HepG2 (cell line): ENCODE results near the gene OST4. TPM values are rescaled to one million over a fixed set of nuclear protein-coding genes. Genes with fewer than 3 reads are reported as not detected.

Experiments
- CENPT ChIP-seq: sonication (generic); formaldehyde crosslinking; IDR thresholded peaks from 2 replicates; pipeline ENCODE4 v1.8.0; 2022; ENCODE audit warnings: low read depth, mild to moderate bottlenecking, moderate library complexity, missing genetic modification reagents
- FOSL2 ChIP-seq: sonication (generic); formaldehyde crosslinking; IDR thresholded peaks from 2 replicates; pipeline ENCODE4 v1.4.0; 2020; ENCODE audit warnings: missing genetic modification reagents
- FOXK2 ChIP-seq: fragments of 450-650 bp; IDR thresholded peaks from 2 replicates; pipeline ENCODE4 v1.6.1; 2016
- GABPB1 ChIP-seq: IDR thresholded peaks from 2 replicates; pipeline ENCODE4 v1.6.1; 2016; ENCODE audit warnings: mild to moderate bottlenecking, missing genetic modification reagents, moderate library complexity, missing compliant biosample characterization
- GLI4 ChIP-seq: sonication (generic); formaldehyde crosslinking; IDR thresholded peaks from 2 replicates; pipeline ENCODE4 v1.5.1; 2020; ENCODE audit warnings: missing genetic modification reagents, mild to moderate bottlenecking, moderate library complexity, borderline replicate concordance
- HNRNPK ChIP-seq: fragments of 200-400 bp; formaldehyde crosslinking; IDR thresholded peaks from 2 replicates; pipeline ENCODE4 v1.6.1; 2018; ENCODE audit warnings: low read length, low read depth, moderate library complexity, mild to moderate bottlenecking; ENCODE audit not compliant: poor library complexity, severe bottlenecking
- HNRNPUL1 ChIP-seq: fragments of 200-400 bp; formaldehyde crosslinking; IDR thresholded peaks from 2 replicates; pipeline ENCODE4 v1.6.1; 2017; ENCODE audit warnings: low read depth, mild to moderate bottlenecking, low read length, moderate library complexity
- ISL2 ChIP-seq: sonication (generic); formaldehyde crosslinking; IDR thresholded peaks from 2 replicates; pipeline ENCODE4 v1.5.0; 2020; ENCODE audit warnings: missing genetic modification reagents
- KLF9 ChIP-seq: IDR thresholded peaks from 2 replicates; pipeline ENCODE4 v1.6.1; 2016; ENCODE audit warnings: low read depth
- MBNL3 ChIP-seq: fragments of 250-450 bp; sonication (Bioruptor Pico); conservative IDR thresholded peaks from 2 replicates; pipeline ENCODE4 v1.8.0; 2022; ENCODE audit warnings: mild to moderate bottlenecking, inconsistent platforms
- NFRKB ChIP-seq: fragments of 450-650 bp; IDR thresholded peaks from 2 replicates; pipeline ENCODE4 v1.6.1; 2017
- SETDB1 ChIP-seq: sonication (generic); formaldehyde crosslinking; IDR thresholded peaks from 2 replicates; pipeline ENCODE4 v1.5.1; 2020; ENCODE audit warnings: missing genetic modification reagents, mild to moderate bottlenecking, borderline replicate concordance
- SMAD1 ChIP-seq: sonication (generic); formaldehyde crosslinking; IDR thresholded peaks from 2 replicates; pipeline ENCODE4 v1.4.0; 2020; ENCODE audit warnings: missing genetic modification reagents, low read depth, mild to moderate bottlenecking, borderline replicate concordance
- YY1 ChIP-seq: IDR thresholded peaks from 2 replicates; pipeline ENCODE4 v1.6.1; 2011; ENCODE audit warnings: low read length, low read depth, moderate library complexity, mild to moderate bottlenecking; ENCODE audit not compliant: insufficient read depth, insufficient replicate concordance
- ZFAT ChIP-seq: sonication (generic); formaldehyde crosslinking; conservative IDR thresholded peaks from 2 replicates; pipeline ENCODE4 v1.8.1; 2023; ENCODE audit warnings: missing genetic modification reagents, inconsistent platforms
- ZFX ChIP-seq: sonication (generic); formaldehyde crosslinking; IDR thresholded peaks from 2 replicates; pipeline ENCODE4 v1.4.0; 2020; ENCODE audit warnings: mild to moderate bottlenecking, low read depth, missing genetic modification reagents, moderate library complexity
- ZNF205 ChIP-seq: IDR thresholded peaks from 2 replicates; pipeline ENCODE4 v1.6.1; 2018; ENCODE audit warnings: missing biosample characterization, missing genetic modification reagents
- ZNF234 ChIP-seq: sonication (generic); formaldehyde crosslinking; conservative IDR thresholded peaks from 2 replicates; pipeline ENCODE4 v1.5.1; 2020; ENCODE audit warnings: mild to moderate bottlenecking, missing genetic modification reagents
- ZNF44 ChIP-seq: sonication (generic); formaldehyde crosslinking; IDR thresholded peaks from 2 replicates; pipeline ENCODE4 v1.5.1; 2020; ENCODE audit warnings: mild to moderate bottlenecking, missing genetic modification reagents
- ZNF563 ChIP-seq: sonication (generic); formaldehyde crosslinking; IDR thresholded peaks from 2 replicates; pipeline ENCODE4 v1.8.0; 2022; ENCODE audit warnings: mild to moderate bottlenecking, moderate library complexity, missing genetic modification reagents
- ZNF792 ChIP-seq: IDR thresholded peaks from 2 replicates; pipeline ENCODE4 v1.6.1; 2016
- polyA plus RNA-seq, 8 experiments: library from polyadenylated mRNA; depleted of rRNA in 3 of 8; stranded (reverse) in 7 of 8; unstranded in 1 of 8; fragments of >200 nt; fragmentation: Illumina TruSeq in 4 of 8; extraction: Trizol in 4 of 8; gene quantifications; 2 replicates each; pipeline versions ENCODE4 v1.2.1 to v1.2.3, GENCODE V29; 2011 to 2016; ENCODE audit warnings: low read depth in 4 of 8, missing spikeins in 1 of 8, mixed read lengths in 1 of 8; ENCODE audit not compliant: insufficient read depth in 1 of 8
- total RNA-seq, 5 experiments: library from RNA; depleted of rRNA; stranded (reverse); fragments of >200 nt; fragmentation: Illumina TruSeq; extraction: Trizol; gene quantifications; 2 replicates each; pipeline ENCODE4 v1.2.3, GENCODE V29; 2016; ENCODE audit warnings: low read depth in 1 of 5
- TF ChIP-seq, protein P1 (sequence below): sonication (generic); formaldehyde crosslinking; IDR thresholded peaks from 2 replicates; pipeline ENCODE4 v1.4.0; 2020; ENCODE audit warnings: mild to moderate bottlenecking, missing genetic modification reagents, borderline replicate concordance
- TF ChIP-seq, protein P2 (sequence below): sonication (generic); formaldehyde crosslinking; IDR thresholded peaks from 2 replicates; pipeline ENCODE4 v1.5.0; 2020; ENCODE audit warnings: missing genetic modification reagents, mild to moderate bottlenecking, borderline replicate concordance
- TF ChIP-seq, protein P3 (sequence below): sonication (generic); formaldehyde crosslinking; IDR thresholded peaks from 2 replicates; pipeline ENCODE4 v1.5.1; 2020; ENCODE audit warnings: missing genetic modification reagents, mild to moderate bottlenecking, borderline replicate concordance

The OST4 gene
- total and polyA plus RNA-seq, 2 of the 13 experiments (the other 11 are each of a cell fraction or from before 2014, with no cell fraction given) = 498 to 584 TPM

DNA sequence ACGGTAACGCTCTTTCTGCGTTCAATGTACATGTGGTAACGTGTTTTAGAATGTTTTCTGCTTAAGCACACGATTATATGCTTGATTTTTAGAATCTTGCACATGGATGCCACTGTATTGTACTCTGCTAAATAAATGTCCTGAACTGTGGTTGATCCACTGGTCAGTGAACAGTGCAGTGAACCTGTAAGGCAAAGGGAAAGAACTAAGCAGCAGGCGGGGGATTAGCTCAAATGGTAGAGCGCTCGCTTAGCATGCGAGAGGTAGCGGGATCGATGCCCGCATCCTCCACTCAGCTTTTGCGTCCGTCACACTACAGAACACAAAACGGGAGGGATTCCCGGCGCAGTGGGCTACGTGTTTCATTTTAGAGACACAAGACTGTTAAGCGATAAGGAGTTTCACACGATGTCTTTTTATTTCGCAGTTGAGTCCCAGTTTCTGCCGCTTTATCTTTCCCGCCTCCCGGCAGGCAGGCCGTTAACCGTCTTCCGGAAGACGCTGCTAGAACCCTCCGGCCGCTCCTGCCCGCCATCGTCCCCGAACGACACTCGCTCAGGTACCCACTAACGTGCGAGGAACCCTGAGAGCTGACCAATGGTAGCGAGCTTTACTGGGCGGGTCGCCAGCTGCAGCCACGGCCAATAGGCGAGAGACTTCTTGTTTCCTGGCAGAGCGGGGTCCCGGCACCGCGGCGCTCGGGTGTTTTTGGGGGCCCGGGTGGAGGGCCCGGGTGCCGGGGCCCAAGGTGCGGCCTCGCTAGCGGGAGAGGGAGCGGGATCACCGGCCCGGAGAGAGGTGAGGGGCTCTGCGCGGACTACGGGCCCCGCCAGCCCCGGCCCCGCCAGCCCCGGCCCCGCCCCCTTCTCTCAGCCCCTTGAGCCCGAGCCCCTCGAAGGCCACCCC lies 20.2 kb downstream of the OST4 start, which contains the start of gene AGBL5 (continued):
- TF ChIP-seq, protein P1, sequence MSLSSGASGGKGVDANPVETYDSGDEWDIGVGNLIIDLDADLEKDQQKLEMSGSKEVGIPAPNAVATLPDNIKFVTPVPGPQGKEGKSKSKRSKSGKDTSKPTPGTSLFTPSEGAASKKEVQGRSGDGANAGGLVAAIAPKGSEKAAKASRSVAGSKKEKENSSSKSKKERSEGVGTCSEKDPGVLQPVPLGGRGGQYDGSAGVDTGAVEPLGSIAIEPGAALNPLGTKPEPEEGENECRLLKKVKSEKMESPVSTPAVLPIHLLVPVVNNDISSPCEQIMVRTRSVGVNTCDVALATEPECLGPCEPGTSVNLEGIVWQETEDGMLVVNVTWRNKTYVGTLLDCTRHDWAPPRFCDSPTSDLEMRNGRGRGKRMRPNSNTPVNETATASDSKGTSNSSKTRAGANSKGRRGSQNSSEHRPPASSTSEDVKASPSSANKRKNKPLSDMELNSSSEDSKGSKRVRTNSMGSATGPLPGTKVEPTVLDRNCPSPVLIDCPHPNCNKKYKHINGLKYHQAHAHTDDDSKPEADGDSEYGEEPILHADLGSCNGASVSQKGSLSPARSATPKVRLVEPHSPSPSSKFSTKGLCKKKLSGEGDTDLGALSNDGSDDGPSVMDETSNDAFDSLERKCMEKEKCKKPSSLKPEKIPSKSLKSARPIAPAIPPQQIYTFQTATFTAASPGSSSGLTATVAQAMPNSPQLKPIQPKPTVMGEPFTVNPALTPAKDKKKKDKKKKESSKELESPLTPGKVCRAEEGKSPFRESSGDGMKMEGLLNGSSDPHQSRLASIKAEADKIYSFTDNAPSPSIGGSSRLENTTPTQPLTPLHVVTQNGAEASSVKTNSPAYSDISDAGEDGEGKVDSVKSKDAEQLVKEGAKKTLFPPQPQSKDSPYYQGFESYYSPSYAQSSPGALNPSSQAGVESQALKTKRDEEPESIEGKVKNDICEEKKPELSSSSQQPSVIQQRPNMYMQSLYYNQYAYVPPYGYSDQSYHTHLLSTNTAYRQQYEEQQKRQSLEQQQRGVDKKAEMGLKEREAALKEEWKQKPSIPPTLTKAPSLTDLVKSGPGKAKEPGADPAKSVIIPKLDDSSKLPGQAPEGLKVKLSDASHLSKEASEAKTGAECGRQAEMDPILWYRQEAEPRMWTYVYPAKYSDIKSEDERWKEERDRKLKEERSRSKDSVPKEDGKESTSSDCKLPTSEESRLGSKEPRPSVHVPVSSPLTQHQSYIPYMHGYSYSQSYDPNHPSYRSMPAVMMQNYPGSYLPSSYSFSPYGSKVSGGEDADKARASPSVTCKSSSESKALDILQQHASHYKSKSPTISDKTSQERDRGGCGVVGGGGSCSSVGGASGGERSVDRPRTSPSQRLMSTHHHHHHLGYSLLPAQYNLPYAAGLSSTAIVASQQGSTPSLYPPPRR (CRISPR knock-in tag) = peak; percentile 56; the same call in 1 of the 2 replicates
- TF ChIP-seq KLF9 (CRISPR knock-in tag) (no peak; the same call in 1 of the 2 replicates), CENPT (CRISPR knock-in tag) (no peak; the same call in 1 of the 2 replicates), NFRKB (no peak), FOSL2 (CRISPR knock-in tag) (peak; percentile 2; the same call in 1 of the 2 replicates), ZNF792 (CRISPR knock-in tag) (peak; percentile 95), ZNF234 (CRISPR knock-in tag) (peak; percentile 67; the same call in 1 of the 2 replicates), GABPB1 (CRISPR knock-in tag) (peak; percentile 91), FOXK2 (no peak), GLI4 (CRISPR knock-in tag) (peak; percentile 80), YY1 (peak; percentile 89), ZFAT (CRISPR knock-in tag) (no peak), ZNF205 (0 out of 2 replicates have a peak, but pooled peaks have one; percentile 89), HNRNPUL1 (no peak), SETDB1 (no peak), SMAD1 (CRISPR knock-in tag) (no peak; the same call in 1 of the 2 replicates), HNRNPK (peak; percentile 56), ZFX (CRISPR knock-in tag) (no peak; the same call in 1 of the 2 replicates), ISL2 (CRISPR knock-in tag) (peak; percentile 68), ZNF44 (CRISPR knock-in tag) (peak; percentile 93; the same call in 1 of the 2 replicates), MBNL3 (CRISPR knock-in tag) (no peak), ZNF563 (CRISPR knock-in tag) (peak; percentile 81; the same call in 1 of the 2 replicates)
- TF ChIP-seq, protein P2, sequence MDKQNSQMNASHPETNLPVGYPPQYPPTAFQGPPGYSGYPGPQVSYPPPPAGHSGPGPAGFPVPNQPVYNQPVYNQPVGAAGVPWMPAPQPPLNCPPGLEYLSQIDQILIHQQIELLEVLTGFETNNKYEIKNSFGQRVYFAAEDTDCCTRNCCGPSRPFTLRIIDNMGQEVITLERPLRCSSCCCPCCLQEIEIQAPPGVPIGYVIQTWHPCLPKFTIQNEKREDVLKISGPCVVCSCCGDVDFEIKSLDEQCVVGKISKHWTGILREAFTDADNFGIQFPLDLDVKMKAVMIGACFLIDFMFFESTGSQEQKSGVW (CRISPR knock-in tag) = peak; percentile 97; the same call in 1 of the 2 replicates
- TF ChIP-seq, protein P3, sequence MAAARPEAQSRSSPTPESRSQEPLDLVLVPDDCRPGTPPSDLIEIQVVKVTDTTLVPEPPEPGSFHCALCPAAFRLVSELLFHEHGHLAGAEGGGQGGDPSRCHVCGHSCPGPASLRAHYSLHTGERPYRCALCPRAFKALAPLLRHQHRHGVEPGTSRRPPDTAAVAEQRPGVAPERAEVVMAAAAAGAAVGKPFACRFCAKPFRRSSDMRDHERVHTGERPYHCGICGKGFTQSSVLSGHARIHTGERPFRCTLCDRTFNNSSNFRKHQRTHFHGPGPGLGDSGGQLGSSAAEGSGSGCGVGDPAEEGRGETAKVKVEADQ (CRISPR knock-in tag) = peak; percentile 54; the same call in 1 of the 2 replicates
